Sigmoid colon (tissue), 4 donors: ENCODE data around the gene WDR62.

Experiments used
- EP300 ChIP-seq, 4 donors: sonication (generic); formaldehyde crosslinking; IDR thresholded peaks; one replicate each; pipeline ENCODE4 v1.6.1; 2017; ENCODE audit warnings: antibody characterized with exemption in 4 of 4
- POLR2A ChIP-seq, 2 donors: fragments of 450-650 bp; IDR thresholded peaks; one replicate each; pipeline ENCODE4 v1.6.1; 2016; ENCODE audit warnings: antibody characterized with exemption in 2 of 2, mild to moderate bottlenecking in 2 of 2, moderate library complexity in 2 of 2
- POLR2AphosphoS5 ChIP-seq, 4 donors: sonication (generic); formaldehyde crosslinking; IDR thresholded peaks; one replicate each; pipeline ENCODE4 v1.6.1; 2017; ENCODE audit warnings: antibody characterized with exemption in 4 of 4
- TF ChIP-seq, protein P1 (sequence below), 4 experiments: fragments of 450-650 bp in 3 of 4; fragments of 200-600 bp in 1 of 4; IDR thresholded peaks; one replicate each; pipeline ENCODE4 v1.5.1; 2016 to 2019; ENCODE audit warnings: antibody characterized with exemption in 4 of 4, mild to moderate bottlenecking in 3 of 4, moderate library complexity in 2 of 4

DNA sequence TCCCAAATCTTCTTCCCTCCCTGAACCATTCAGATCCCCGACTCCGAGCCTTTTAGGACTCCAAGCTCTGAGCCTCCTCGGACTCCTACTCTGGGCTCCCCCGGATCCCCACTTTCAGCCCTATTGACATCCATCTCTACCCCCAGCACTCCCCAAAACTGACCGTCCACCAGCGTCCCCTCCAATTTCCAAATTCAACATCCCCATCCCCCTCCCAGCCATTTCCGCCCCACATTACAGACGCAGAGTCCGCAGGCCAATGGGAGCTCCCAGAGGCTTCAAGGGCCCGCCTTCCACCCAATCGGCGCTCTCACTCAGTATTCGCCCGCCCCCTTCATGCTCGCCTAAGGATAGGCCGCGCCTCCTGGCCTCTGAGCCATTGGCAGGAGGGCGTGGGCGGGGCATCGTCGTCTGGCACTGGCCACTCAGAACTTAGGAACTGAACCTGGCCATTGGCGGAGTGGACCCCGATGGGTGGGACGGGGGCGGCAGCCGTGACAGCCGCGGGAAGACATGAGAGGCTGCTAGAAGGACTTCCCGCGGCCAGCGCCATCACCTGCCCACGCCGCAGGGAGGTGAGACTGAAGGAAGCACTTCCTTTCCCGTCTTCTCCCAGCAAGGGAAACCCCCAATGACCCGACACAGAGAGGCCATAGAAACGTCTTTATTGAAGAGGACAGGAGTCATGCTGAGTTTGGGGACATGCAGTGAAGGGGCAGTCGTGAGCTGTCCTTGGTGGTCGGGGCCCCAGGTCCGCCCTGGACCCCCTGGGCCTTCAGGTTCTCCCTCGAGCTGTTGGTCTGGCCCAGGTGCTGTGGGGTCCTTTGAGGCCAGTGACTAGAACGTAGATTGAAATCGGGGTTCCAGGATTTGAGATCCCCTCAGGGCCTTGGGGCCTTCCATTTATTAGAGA lies 40.4 kb upstream of the WDR62 start, which contains the start of gene ALKBH6:
- TF ChIP-seq, protein P1, sequence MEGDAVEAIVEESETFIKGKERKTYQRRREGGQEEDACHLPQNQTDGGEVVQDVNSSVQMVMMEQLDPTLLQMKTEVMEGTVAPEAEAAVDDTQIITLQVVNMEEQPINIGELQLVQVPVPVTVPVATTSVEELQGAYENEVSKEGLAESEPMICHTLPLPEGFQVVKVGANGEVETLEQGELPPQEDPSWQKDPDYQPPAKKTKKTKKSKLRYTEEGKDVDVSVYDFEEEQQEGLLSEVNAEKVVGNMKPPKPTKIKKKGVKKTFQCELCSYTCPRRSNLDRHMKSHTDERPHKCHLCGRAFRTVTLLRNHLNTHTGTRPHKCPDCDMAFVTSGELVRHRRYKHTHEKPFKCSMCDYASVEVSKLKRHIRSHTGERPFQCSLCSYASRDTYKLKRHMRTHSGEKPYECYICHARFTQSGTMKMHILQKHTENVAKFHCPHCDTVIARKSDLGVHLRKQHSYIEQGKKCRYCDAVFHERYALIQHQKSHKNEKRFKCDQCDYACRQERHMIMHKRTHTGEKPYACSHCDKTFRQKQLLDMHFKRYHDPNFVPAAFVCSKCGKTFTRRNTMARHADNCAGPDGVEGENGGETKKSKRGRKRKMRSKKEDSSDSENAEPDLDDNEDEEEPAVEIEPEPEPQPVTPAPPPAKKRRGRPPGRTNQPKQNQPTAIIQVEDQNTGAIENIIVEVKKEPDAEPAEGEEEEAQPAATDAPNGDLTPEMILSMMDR (IDR thresholded peaks at IDR 0.05), result no peak
- TF ChIP-seq POLR2AphosphoS5 (IDR thresholded peaks at IDR 0.05), result peak; percentile 6 to 72 (median 45)
- no peak for TF ChIP-seq EP300 (IDR thresholded peaks at IDR 0.05)
- TF ChIP-seq POLR2A (IDR thresholded peaks at IDR 0.05), result peak; percentile 1 to 44
